Tibial nerve (tissue), 4 donors: ENCODE results near the gene IFIT1. TPM values are rescaled to one million over a fixed set of nuclear protein-coding genes. Genes with fewer than 3 reads are reported as not detected.

ENCODE experiments used
- DNase-seq, 2 donors: peaks; one replicate each; pipeline ENCODE4 v3.0.0-alpha.2; 2019; ENCODE audit warnings: low spot score in 2 of 2
- H3K27ac ChIP-seq, 4 donors: fragments of 200-600 bp; sonication (generic) in 3 of 4; one replicate each; pipeline ENCODE4 v1.5.1; 2017 to 2019; ENCODE audit warnings: mild to moderate bottlenecking in 1 of 4
- H3K27me3 ChIP-seq, 2 donors: fragments of 200-600 bp; sonication (generic) in 1 of 2; one replicate each; pipeline versions ENCODE4 v1.5.1 to v1.6.0; 2017 to 2019
- H3K36me3 ChIP-seq, 3 donors: fragments of 200-600 bp; sonication (generic); one replicate each; pipeline ENCODE4 v1.5.1; 2018 to 2019
- H3K4me1 ChIP-seq, 4 donors: fragments of 200-600 bp; sonication (generic) in 3 of 4; one replicate each; pipeline ENCODE4 v1.5.1; 2017 to 2019
- H3K4me3 ChIP-seq, 4 donors: fragments of 200-600 bp; sonication (generic) in 3 of 4; one replicate each; pipeline ENCODE4 v1.5.1; 2017 to 2019; ENCODE audit warnings: mild to moderate bottlenecking in 1 of 4, moderate library complexity in 1 of 4
- H3K9me3 ChIP-seq, 4 donors: fragments of 200-600 bp; sonication (generic) in 3 of 4; one replicate each; pipeline ENCODE4 v1.5.1; 2017 to 2019
- CTCF ChIP-seq, 5 experiments: fragments of 200-600 bp in 3 of 5; fragments of 450-650 bp in 2 of 5; sonication (generic) in 3 of 5; IDR thresholded peaks; one replicate each; pipeline ENCODE4 v1.5.1; 2016 to 2019; ENCODE audit warnings: antibody characterized with exemption in 5 of 5, mild to moderate bottlenecking in 3 of 5, moderate library complexity in 2 of 5
- EP300 ChIP-seq, 2 donors: sonication (generic); formaldehyde crosslinking; IDR thresholded peaks; one replicate each; pipeline ENCODE4 v1.6.1; 2017; ENCODE audit warnings: antibody characterized with exemption in 2 of 2, mild to moderate bottlenecking in 1 of 2
- POLR2A ChIP-seq, 2 donors: fragments of 450-650 bp; IDR thresholded peaks; one replicate each; pipeline ENCODE4 v1.6.1; 2017; ENCODE audit warnings: antibody characterized with exemption in 2 of 2, mild to moderate bottlenecking in 2 of 2, moderate library complexity in 2 of 2
- WGBS, 2 donors: methylation state at CpG; one replicate each; pipeline ENCODE4 v1.1.5; 2018; 5-methylcytosine and 5-hydroxymethylcytosine counted together
- total RNA-seq, 4 donors: library from RNA; depleted of rRNA; stranded (reverse); fragments of >200 nt; gene quantifications; one replicate each; pipeline ENCODE4 v1.1.0, GENCODE V29; 2016

Gene IFIT1
- total RNA-seq, 4 donors from 2014 or later = 7.2 to 17.0 (median 13.9) TPM

GRCh38 chr10:89413398-89413912 lies 21.0 kb downstream of the IFIT1 start:
- H3K36me3 ChIP-seq = peaks cover 0 to 16% (median 0%) of the 10 kb centered on the region in 3 donors
- H3K4me1 ChIP-seq = peaks cover 0 to 43% (median 15%) of the 10 kb centered on the region in 4 donors
- no peaks in the 10 kb centered on the region for H3K9me3 ChIP-seq
- H3K27me3 ChIP-seq = no peaks in the 10 kb centered on the region
- DNase-seq = no peak
- H3K27ac ChIP-seq = peak overlapping the region; percentile 93 to 98 (median 98)
- WGBS, 2 donors = 71 to 87% methylated on average over 7 of the region's 7 CpGs
- no peak for TF ChIP-seq EP300 (IDR thresholded peaks at IDR 0.05)
- TF ChIP-seq CTCF (IDR thresholded peaks at IDR 0.05) = no peak
- no peak for TF ChIP-seq POLR2A (IDR thresholded peaks at IDR 0.05)
- H3K4me3 ChIP-seq = peak overlapping the region in 2 of 4 donors; percentile 83 to 98

DNA sequence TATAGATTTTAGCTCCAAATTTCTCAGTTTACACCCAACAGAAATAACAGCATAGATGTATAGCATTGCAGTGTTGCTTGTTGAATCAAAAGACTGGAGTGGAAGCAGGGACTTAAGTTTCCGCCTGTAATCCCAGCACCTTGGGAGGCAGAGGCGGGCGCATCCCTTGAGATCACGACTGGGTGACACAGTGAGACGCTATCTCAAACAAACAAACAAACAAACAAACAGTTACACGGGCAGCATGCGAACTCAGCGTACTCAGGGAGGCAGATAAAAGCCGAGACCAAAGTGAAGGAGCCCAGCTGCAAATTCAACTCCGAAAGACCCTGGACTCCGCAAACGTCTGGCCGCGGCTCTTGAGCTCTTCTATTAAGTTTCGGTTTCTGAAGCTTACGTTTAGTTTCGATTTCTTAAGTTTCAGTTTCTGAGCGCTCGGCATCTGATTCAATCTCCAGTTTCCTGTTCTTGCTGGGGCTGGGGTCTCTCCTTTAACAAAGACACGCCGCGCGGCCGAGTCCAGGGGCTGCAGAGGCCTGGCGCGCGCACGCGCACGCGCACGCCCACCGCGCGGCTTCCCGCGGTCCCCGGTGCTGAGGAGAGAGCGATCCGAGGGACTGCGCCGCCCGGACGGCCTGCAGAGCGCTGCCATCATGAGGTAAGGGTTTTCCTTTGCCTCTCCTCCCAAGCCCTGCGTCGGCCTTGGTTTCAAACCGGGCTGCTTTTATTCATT lies 21.9 kb downstream of the IFIT1 start, which contains the start of gene IFIT5:
Gene IFIT5 (plus strand): TSS at position 423 of the 733 bp plus-strand sequence. CDS start 231 bp downstream, at position 654.
- peaks cover 0 to 51% (median 22%) of the 10 kb centered on the region in 4 donors for H3K4me1 ChIP-seq
- TF ChIP-seq CTCF (IDR thresholded peaks at IDR 0.05) (no peak), POLR2A (IDR thresholded peaks at IDR 0.05) (peak; percentile 52 to 69), EP300 (IDR thresholded peaks at IDR 0.05) (peak in 1 of 2 donors; percentile 74)
- no peaks in the 10 kb centered on the region for H3K27me3 ChIP-seq
- H3K36me3 ChIP-seq = peaks cover 0 to 16% (median 0%) of the 10 kb centered on the region in 3 donors
- peak within 1 kb of the TSS; percentile 65 to 98 (median 86) for H3K4me3 ChIP-seq
- peak; percentile 32 to 55 for DNase-seq
- 0% methylated on average over 33 to 48 of the region's 48 CpGs for WGBS, 2 donors
- H3K27ac ChIP-seq = peak within 1 kb of the TSS; percentile 93 to 98 (median 98)
- no peaks in the 10 kb centered on the region for H3K9me3 ChIP-seq

GRCh38 chr10:89414879-89415821 lies 22.7 kb downstream of the IFIT1 start:
- peaks cover 0 to 19% (median 0%) of the 10 kb centered on the region in 3 donors for H3K36me3 ChIP-seq
- DNase-seq = peak; percentile 31 to 63
- peak overlapping the region; percentile 65 to 98 (median 86) for H3K4me3 ChIP-seq
- H3K27me3 ChIP-seq = no peaks in the 10 kb centered on the region
- TF ChIP-seq CTCF (IDR thresholded peaks at IDR 0.05) = peak in 1 of 5 experiments; percentile 54
- peak in 1 of 2 donors; percentile 45 for TF ChIP-seq EP300 (IDR thresholded peaks at IDR 0.05)
- TF ChIP-seq POLR2A (IDR thresholded peaks at IDR 0.05) = no peak
- H3K9me3 ChIP-seq = no peaks in the 10 kb centered on the region
- H3K27ac ChIP-seq = peak overlapping the region; percentile 93 to 98 (median 98)
- H3K4me1 ChIP-seq = peaks cover 0 to 56% (median 24%) of the 10 kb centered on the region in 4 donors
- 2 to 4% methylated on average over 22 to 41 of the region's 66 CpGs for WGBS, 2 donors

- Histone ChIP-seq H3K9me3 (no peaks in the 10 kb centered on the region), H3K27ac (peak overlapping the region in 2 of 4 donors; percentile 98), H3K4me3 (no peak overlapping the region), H3K36me3 (peaks cover 0 to 32% (median 0%) of the 10 kb centered on the region in 3 donors), H3K4me1 (peaks cover 0 to 52% (median 21%) of the 10 kb centered on the region in 4 donors), H3K27me3 (no peaks in the 10 kb centered on the region)
- no peak for DNase-seq
- TF ChIP-seq POLR2A (IDR thresholded peaks at IDR 0.05) (no peak), EP300 (IDR thresholded peaks at IDR 0.05) (no peak), CTCF (IDR thresholded peaks at IDR 0.05) (no peak)
- 89 to 100% methylated on average over 1 of the region's 1 CpG for WGBS, 2 donors
These were observed 24.0 kb downstream of the IFIT1 start for GRCh38 chr10:89416465-89416864.
